ENCODE measurements around the gene KIAA0586.

The KIAA0586 gene

DNA sequence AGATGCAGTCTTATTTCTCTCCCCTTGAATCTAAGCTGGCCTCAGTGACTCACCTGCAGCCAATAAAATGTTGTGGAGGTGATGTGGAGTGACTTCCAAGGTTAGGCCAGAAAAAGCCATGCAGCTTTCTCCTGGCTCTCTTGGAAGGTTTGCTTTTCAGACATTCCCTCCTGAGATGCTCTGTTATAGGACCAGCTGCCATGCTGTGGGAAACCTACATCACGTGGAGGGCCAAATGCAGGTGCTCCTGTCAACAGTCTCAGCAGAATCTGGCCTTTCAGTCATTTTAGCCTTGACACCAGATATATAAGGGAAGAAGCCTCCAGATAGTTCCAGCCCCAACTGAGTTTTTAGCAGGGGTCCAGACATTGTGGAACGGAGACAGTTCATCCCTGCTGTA lies 172.2 kb downstream of the KIAA0586 start:
- DNase-seq: no peak
